SK-N-SH treated with all-trans-retinoic acid at 6 μM for 48 hours (cell line): ENCODE data around the gene LEMD2.
A peak's percentile ranks its signal among the peaks of the same experiment; 100 is the strongest.

Experiments
- ATAC-seq: fragments of 200-7000 bp; cut with Tn5 transposase; 3 replicates; pipeline ENCODE4 v1.9.1; 2020; ENCODE audit warnings: mild to moderate bottlenecking, moderate library complexity
- ARNTL ChIP-seq: fragments of 450-650 bp; formaldehyde crosslinking; IDR thresholded peaks from 2 replicates; pipeline ENCODE4 v1.5.0; 2020; ENCODE audit warnings: low read depth, mild to moderate bottlenecking, moderate library complexity, borderline replicate concordance
- BACH2 ChIP-seq: fragments of 250-450 bp; sonication (Bioruptor Pico); IDR thresholded peaks from 2 replicates; pipeline ENCODE4 v1.9.0; 2021; ENCODE audit warnings: mild to moderate bottlenecking, borderline replicate concordance
- CSDC2 ChIP-seq: fragments of 250-450 bp; sonication (Bioruptor Pico); IDR thresholded peaks from 2 replicates; pipeline ENCODE4 v1.5.0; 2020; ENCODE audit warnings: mild to moderate bottlenecking, moderate library complexity
- CSRNP3 ChIP-seq: fragments of 250-450 bp; sonication (Bioruptor Pico); IDR thresholded peaks from 2 replicates; pipeline ENCODE4 v1.5.1; 2021; ENCODE audit warnings: mild to moderate bottlenecking, moderate library complexity
- ESRRG ChIP-seq: fragments of 250-450 bp; sonication (Bioruptor Pico); IDR thresholded peaks from 2 replicates; pipeline ENCODE4 v1.6.1; 2021; ENCODE audit warnings: mild to moderate bottlenecking
- GLIS3 ChIP-seq: fragments of 250-450 bp; sonication (Bioruptor Pico); IDR thresholded peaks from 2 replicates; pipeline ENCODE4 v1.5.0; 2020; ENCODE audit warnings: mild to moderate bottlenecking, moderate library complexity
- ISL1 ChIP-seq: fragments of 250-450 bp; sonication (Bioruptor Pico); IDR thresholded peaks from 2 replicates; pipeline ENCODE4 v2.1.2; 2022; ENCODE audit warnings: mild to moderate bottlenecking, moderate library complexity
- OSR1 ChIP-seq: fragments of 250-450 bp; sonication (Bioruptor Pico); IDR thresholded peaks from 2 replicates; pipeline ENCODE4 v1.8.0; 2022; ENCODE audit warnings: moderate library complexity, mild to moderate bottlenecking, inconsistent platforms
- POU6F1 ChIP-seq: fragments of 250-450 bp; sonication (Bioruptor Pico); IDR thresholded peaks from 2 replicates; pipeline ENCODE4 v1.8.0; 2021; ENCODE audit warnings: low read depth, mild to moderate bottlenecking, moderate library complexity, borderline replicate concordance
- PPARA ChIP-seq: fragments of 250-450 bp; sonication (Bioruptor Pico); IDR thresholded peaks from 2 replicates; pipeline ENCODE4 v1.5.0; 2020; ENCODE audit warnings: mild to moderate bottlenecking, borderline replicate concordance
- TCF4 ChIP-seq: fragments of 250-450 bp; sonication (Bioruptor Pico); IDR thresholded peaks from 2 replicates; pipeline ENCODE4 v1.8.0; 2021; ENCODE audit warnings: mild to moderate bottlenecking, moderate library complexity, borderline replicate concordance
- TOX ChIP-seq: fragments of 250-450 bp; sonication (Bioruptor Pico); IDR thresholded peaks from 2 replicates; pipeline ENCODE4 v1.8.0; 2021; ENCODE audit warnings: mild to moderate bottlenecking, moderate library complexity, borderline replicate concordance
- TSHZ2 ChIP-seq: fragments of 250-450 bp; sonication (Bioruptor Pico); IDR thresholded peaks from 2 replicates; pipeline ENCODE4 v1.5.0; 2020; ENCODE audit warnings: mild to moderate bottlenecking, moderate library complexity
- ZC3H10 ChIP-seq: fragments of 250-450 bp; sonication (Bioruptor Pico); IDR thresholded peaks from 2 replicates; pipeline ENCODE4 v1.5.1; 2021; ENCODE audit warnings: mild to moderate bottlenecking, moderate library complexity
- ZFP30 ChIP-seq: fragments of 450-650 bp; formaldehyde crosslinking; IDR thresholded peaks from 2 replicates; pipeline ENCODE4 v1.5.0; 2022; ENCODE audit warnings: mild to moderate bottlenecking, moderate library complexity
- ZNF70 ChIP-seq: fragments of 450-650 bp; formaldehyde crosslinking; IDR thresholded peaks from 2 replicates; pipeline ENCODE4 v1.5.0; 2020; ENCODE audit warnings: mild to moderate bottlenecking, moderate library complexity
- ZNF8 ChIP-seq: fragments of 450-650 bp; formaldehyde crosslinking; IDR thresholded peaks from 2 replicates; pipeline ENCODE4 v1.5.0; 2020; ENCODE audit warnings: mild to moderate bottlenecking, moderate library complexity

Gene LEMD2

GRCh38 chr6:33772082-33772830 lies 16.7 kb downstream of the LEMD2 start:
- ATAC-seq = no peak
- no peak for TF ChIP-seq ZNF70 (CRISPR knock-in tag)
- TF ChIP-seq TOX (CRISPR knock-in tag) = no peak
- no peak for TF ChIP-seq ISL1
- TF ChIP-seq POU6F1 = no peak
- no peak for TF ChIP-seq CSRNP3 (CRISPR knock-in tag)
- no peak for TF ChIP-seq ESRRG (CRISPR knock-in tag)
- no peak for TF ChIP-seq ARNTL (CRISPR knock-in tag)
- no peak for TF ChIP-seq ZNF8 (CRISPR knock-in tag)
- no peak for TF ChIP-seq OSR1 (CRISPR knock-in tag)
- TF ChIP-seq TSHZ2 = no peak
- TF ChIP-seq, all 23 proteins: peak for 0

GRCh38 chr6:33771146-33772081 lies 17.5 kb downstream of the LEMD2 start:
- ATAC-seq = peak; percentile 76
- TF ChIP-seq ARNTL (CRISPR knock-in tag) (no peak), BACH2 (CRISPR knock-in tag) (no peak), POU6F1 (no peak), ZNF70 (CRISPR knock-in tag) (no peak), ZNF8 (CRISPR knock-in tag) (no peak), TCF4 (no peak), CSDC2 (no peak), ESRRG (CRISPR knock-in tag) (no peak), ZC3H10 (CRISPR knock-in tag) (no peak)

- no peak for ATAC-seq
- TF ChIP-seq GLIS3 (CRISPR knock-in tag) (no peak), TOX (CRISPR knock-in tag) (no peak), POU6F1 (no peak), ZNF8 (CRISPR knock-in tag) (no peak), ZFP30 (no peak), PPARA (CRISPR knock-in tag) (no peak), TSHZ2 (no peak), ZC3H10 (CRISPR knock-in tag) (no peak)
- TF ChIP-seq, all 23 proteins: peak for 0
These were observed 18.1 kb downstream of the LEMD2 start for GRCh38 chr6:33770833-33771145.
